OCI-M1 (cell line): ENCODE results near the gene SRSF5.
A peak's percentile ranks its signal among the peaks of the same experiment; 100 is the strongest.
"Not testable (repeated sequence)": the region's sequence is repeated elsewhere in the genome, so short reads cannot be mapped to it uniquely, and the experiment has no call there.

ENCODE experiments used
- DNase-seq: peaks from one replicate; lab custom pipeline; 2025; lab: John Stamatoyannopoulos, UW

The SRSF5 gene

DNA sequence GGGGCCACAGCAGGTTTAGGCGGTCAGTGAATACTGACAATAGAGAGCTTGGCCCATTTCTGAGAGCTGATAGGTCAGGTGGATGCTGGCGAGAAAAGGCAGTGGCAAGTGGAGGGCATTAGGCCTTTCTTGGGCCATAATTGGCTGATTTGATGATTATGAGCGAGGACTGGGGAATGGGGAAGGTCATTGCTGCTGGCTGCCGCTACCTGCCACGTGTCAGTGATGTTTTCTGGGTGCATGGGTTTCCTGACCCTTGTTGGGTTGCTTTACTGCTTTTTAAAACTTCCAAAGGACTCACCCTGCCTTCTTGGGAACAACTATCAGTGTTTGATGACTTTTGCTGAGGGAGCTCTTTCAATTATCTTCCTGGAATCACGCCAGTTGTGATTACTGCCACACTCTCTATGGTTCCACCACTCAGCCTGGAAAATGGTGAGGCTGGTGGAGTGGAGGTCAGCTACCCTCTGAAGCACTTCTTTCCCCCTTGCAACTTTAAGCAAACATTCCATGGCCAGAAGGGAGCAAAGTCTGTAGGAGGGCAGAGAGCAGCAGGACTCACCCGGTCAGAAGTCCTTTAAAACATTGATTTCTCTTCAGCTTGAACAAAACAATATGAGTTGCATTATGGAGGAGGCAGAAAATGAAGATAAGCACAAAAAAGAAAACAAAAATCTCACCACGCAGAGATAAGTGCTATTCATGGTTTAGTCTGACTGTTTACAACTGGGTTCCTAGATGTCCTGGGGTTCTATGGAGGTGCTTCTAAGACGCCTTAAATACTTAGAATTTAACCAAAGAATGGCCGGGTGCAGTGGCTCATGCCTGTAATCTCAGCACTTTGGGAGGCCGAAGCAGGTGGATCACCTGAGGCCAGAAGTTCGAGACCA, 42.2 kb downstream of the SRSF5 start:
- no peak for DNase-seq

DNA sequence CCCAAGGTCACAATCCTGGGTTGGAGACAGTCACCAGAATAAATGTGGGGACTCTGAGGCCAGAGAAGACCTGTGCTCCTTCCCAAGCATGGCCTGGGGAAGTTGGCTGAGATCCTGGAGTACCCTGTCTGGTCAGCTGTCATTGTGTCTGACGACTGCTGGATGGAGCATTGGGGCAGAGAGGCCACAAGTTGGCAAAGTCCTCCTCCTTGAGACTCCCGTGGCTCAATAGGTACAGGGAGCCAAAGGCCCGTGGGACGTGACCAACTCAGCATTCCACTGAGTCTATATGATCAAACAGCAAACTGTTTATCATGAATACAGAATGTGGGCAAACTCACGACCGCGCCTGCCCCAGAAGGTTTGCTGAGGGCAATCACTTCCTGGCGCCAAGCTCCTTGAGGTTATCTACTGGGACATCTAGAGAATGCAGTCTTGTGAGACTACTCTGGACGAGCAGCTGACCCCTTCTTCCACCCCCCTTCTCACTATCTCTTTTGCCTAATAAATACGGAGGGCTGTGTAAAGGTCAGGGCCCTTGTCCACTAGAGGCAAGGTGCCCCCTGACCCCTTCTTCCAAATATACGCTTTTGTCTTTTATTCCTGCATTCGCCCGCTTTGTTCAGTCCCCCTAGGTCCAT, 44.4 kb downstream of the SRSF5 start:
- no peak for DNase-seq

DNA sequence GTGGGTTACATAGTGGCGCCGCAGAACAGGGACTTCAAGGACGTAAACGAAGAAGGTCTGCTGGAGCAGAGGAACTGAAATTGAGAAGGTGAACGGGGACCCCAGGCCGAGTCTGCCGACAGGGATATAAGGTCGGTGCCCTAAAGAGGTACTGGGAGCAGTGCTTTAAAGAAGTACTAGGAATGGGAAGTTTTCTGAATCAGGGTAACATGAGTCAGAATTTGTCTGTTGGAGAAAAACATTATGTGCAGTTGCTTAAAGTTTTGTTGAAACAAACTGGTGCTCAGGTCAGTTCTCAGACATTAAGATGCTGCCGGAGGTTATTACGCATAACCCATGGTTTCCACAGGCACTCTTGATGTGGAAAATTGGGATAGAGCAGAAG, 44.9 kb downstream of the SRSF5 start:
- no peak for DNase-seq

DNA sequence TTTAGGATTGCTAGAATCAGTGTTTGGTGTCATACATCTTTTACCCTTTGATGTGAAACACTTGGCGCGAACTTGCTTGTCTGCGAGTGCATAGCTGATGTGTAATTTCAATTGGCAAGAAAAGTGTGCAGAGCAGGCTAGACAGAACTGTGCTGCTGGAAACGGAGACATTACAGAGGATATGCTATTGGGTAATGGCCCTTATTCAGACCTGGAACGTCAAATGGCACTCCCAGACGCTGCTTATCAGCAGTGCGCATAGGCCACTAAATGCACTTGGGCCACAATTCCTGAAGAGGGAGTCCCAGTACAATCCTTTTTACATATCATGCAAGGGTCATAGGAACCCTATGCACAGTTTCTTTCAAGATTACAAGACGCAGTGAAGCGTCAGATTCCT, 45.8 kb downstream of the SRSF5 start:
- DNase-seq = no peak

DNA sequence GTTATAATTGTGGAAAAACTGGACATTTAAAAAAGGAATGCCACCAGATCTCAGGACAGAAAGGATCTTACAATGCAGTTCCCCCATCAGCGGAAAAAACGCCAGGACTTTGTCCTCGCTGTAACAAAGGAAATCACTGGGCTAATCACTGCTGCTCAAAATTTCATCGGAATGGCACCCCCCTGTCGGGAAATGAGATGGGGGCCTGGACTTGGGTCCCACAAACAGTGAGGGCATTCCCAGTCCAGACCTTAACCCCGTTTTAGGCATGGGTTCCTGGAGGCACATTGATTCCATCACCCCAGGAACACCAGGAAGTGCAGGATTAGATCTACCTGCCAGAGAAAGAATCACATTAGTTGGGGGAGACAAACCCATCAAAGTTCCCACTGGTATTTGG, 46.4 kb downstream of the SRSF5 start:
- DNase-seq = not testable (repeated sequence)

DNA sequence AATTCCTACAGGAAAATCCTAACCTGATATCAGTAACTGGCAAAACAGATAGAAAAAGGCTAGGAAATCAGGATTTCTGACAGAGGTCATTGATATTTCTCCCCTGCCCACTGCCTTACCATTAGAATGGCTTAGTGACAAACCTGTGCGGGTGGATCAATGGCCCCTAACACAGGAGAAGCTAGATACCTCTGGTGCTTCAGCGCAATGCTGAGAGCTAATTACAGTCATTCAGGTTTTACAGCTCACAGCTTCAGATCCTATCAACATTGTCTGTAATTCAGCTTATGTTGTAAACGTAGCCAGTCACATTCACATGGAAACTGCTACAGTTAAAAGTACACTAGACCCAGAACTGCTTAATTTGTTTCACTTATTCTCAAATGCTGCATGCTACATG, 47.5 kb downstream of the SRSF5 start:
- DNase-seq = no peak

DNA sequence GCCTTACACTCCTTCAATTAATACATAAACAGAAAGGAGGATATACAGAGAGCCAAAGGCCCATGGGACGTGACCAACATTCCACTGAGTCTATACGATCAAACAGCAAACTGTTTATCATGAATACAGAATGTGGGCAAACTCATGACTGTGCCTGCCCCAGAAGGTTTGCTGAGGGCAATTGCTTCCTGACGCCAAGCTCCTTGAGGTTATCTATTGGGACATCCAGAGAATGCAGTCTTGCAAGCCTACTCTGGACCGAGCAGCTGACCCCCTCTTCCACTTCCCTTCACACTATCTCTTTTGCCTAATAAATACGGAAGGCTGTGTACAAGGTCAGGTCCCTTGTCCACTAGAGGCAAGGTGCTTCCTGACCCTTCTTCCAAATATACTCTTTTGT, 48.6 kb downstream of the SRSF5 start:
- DNase-seq = no peak

GRCh38 chr14:69816216-69816615, 49.3 kb downstream of the SRSF5 start:
- DNase-seq = no peak

DNA sequence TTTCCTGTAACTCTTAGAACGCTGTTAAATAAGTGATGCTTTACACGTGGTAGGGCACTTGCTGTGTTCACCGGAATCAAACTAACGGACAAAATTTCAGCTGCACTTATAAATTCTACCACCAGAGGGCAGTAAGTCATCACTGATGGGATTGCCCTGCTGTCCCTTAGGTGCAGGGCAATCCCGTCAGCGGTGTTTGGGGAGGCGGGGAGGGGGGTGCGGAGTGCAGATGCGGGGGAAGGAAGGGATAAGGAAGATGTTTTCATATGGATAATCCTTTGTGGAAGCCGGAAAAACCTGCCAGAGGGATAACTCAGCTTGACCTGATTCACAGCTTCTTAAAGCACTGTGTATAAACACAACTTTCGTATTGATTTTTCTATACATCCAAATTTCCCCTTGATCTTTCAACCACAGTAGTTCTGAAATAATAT, 51.8 kb downstream of the SRSF5 start:
- peak; percentile 81 for DNase-seq

DNA sequence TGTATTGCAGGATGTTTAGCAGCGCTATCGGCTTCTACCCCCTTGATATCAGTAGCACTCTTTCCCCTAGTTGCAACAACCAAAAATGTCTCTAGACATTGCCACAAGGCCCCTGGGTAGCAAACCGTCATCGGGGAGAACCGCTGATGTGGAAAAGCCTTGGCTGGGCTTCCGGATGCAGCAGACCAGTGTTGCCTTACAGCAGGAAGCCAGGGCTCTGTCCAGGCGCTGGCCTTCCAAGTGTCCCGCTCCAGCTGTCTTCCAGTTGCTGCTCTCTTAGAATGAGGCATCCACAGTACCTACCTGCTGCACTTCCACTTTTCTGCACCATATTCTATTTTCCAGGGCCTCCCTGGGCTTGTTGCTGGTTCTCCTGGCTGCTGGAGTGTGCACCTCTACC, 52.7 kb downstream of the SRSF5 start:
- DNase-seq = no peak

DNA sequence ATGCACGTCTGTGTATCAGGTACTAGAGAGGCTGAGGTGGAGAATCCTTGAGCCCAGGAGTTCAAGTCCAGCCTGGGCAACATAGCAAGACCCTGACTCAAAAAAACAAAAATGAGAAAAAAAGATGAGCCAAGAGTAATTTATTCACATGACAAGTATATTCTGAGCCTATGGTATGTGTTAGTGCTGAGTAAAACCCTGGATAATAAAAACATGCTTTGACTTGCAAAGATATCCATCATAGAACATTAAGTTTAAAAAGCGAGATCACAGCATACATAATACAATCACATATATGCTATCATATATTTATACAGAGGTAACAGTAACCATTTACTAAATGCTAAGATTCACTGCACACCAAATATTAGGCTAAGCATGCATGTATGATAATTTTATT, 54.0 kb downstream of the SRSF5 start:
- DNase-seq = no peak
